Frontal cortex (tissue), 4 donors: Measurements from ENCODE around the gene RNF130. TPM values are rescaled to one million over a fixed set of nuclear protein-coding genes. Genes with fewer than 3 reads are reported as not detected.

Experiments
- DNase-seq, 2 donors: peaks; one replicate each; pipeline ENCODE4 v3.0.0; 2012; ENCODE audit warnings: low spot score in 2 of 2
- FAIRE-seq: peaks from 2 replicates; lab custom pipeline; 2012; peaks lifted over from hg19 to GRCh38; lab: Jason Lieb, UNC
- total RNA-seq: library from RNA; depleted of rRNA; stranded (reverse); fragments of >200 nt; gene quantifications from one replicate; pipeline ENCODE4 v1.2.3, GENCODE V29; 2014
- donor health status: control.
- donor health status: control.
- donor health status: control.

Gene RNF130
- total RNA-seq, 1 donor from 2014 or later = 56.7 TPM

GRCh38 chr5:180068519-180069090 lies 3.0 kb downstream of the RNF130 start:
- DNase-seq (no peak), FAIRE-seq (no peak)

- no peak for DNase-seq
- no peak for FAIRE-seq
These were observed 3.6 kb downstream of the RNF130 start for GRCh38 chr5:180067986-180068385.

- FAIRE-seq = no peak
- no peak for DNase-seq
These were observed 11.4 kb downstream of the RNF130 start for GRCh38 chr5:180060192-180060591.

GRCh38 chr5:180059326-180059725 lies 12.2 kb downstream of the RNF130 start:
- FAIRE-seq (no peak), DNase-seq (no peak)

GRCh38 chr5:180056153-180056552 lies 15.4 kb downstream of the RNF130 start:
- FAIRE-seq = no peak
- no peak for DNase-seq

GRCh38 chr5:180054226-180054625 lies 17.3 kb downstream of the RNF130 start:
- FAIRE-seq = no peak
- DNase-seq = no peak

GRCh38 chr5:180053061-180053602 lies 18.4 kb downstream of the RNF130 start:
- no peak for FAIRE-seq
- no peak for DNase-seq

GRCh38 chr5:180052211-180052818 lies 19.2 kb downstream of the RNF130 start:
- FAIRE-seq = no peak
- DNase-seq = no peak

- FAIRE-seq (no peak), DNase-seq (no peak)
These were observed 21.2 kb downstream of the RNF130 start for GRCh38 chr5:180050121-180050940.

- no peak for DNase-seq
- FAIRE-seq = no peak
These were observed 22.4 kb downstream of the RNF130 start for GRCh38 chr5:180049185-180049548.

- no peak for DNase-seq
- no peak for FAIRE-seq
These were observed 23.9 kb downstream of the RNF130 start for GRCh38 chr5:180047667-180048066.

GRCh38 chr5:180046656-180047055 lies 24.9 kb downstream of the RNF130 start:
- no peak for DNase-seq

GRCh38 chr5:180045889-180046499 lies 25.6 kb downstream of the RNF130 start:
- no peak for DNase-seq
- no peak for FAIRE-seq

More at GRCh38 chr5:180046656-180047055, 24.9 kb downstream of the RNF130 start:
- FAIRE-seq = no peak

- DNase-seq (no peak), FAIRE-seq (no peak)
These were observed 28.2 kb downstream of the RNF130 start for GRCh38 chr5:180043377-180043776.

- no peak for FAIRE-seq
- DNase-seq = no peak
These were observed 30.0 kb downstream of the RNF130 start for GRCh38 chr5:180041301-180042274.

- no peak for DNase-seq
- no peak for FAIRE-seq
These were observed 31.0 kb downstream of the RNF130 start for GRCh38 chr5:180040287-180041214.

- FAIRE-seq (no peak), DNase-seq (no peak)
These were observed 36.2 kb downstream of the RNF130 start for GRCh38 chr5:180035206-180035931.

- no peak for DNase-seq
- no peak for FAIRE-seq
These were observed 37.0 kb downstream of the RNF130 start for GRCh38 chr5:180034564-180034963.
